K562 (cell line): ENCODE results near the gene MLST8. TPM values are rescaled to one million over a fixed set of nuclear protein-coding genes. Genes with fewer than 3 reads are reported as not detected.

Source experiments
- CTCFL ChIP-seq: IDR thresholded peaks from 2 replicates; pipeline ENCODE4 v1.6.1; 2011; ENCODE audit warnings: borderline replicate concordance, low read depth, mild to moderate bottlenecking, moderate library complexity, low read length; ENCODE audit not compliant: insufficient read depth, poor library complexity, severe bottlenecking
- ELK3 ChIP-seq: fragments of 450-650 bp; formaldehyde crosslinking; IDR thresholded peaks from 2 replicates; pipeline ENCODE4 v1.4.0; 2020; ENCODE audit warnings: mild to moderate bottlenecking
- ETV6 ChIP-seq, 3 experiments: fragments of 150-350 bp in 1 of 3; sonication (generic) in 1 of 3; formaldehyde crosslinking in 1 of 3; IDR thresholded peaks; 2 replicates each; pipeline versions ENCODE4 v1.6.1 to v1.8.0; 2014 to 2022; ENCODE audit warnings: borderline replicate concordance in 2 of 3, low read depth in 2 of 3, antibody characterized with exemption in 1 of 3, low read length in 1 of 3, mild to moderate bottlenecking in 1 of 3, missing genetic modification reagents in 1 of 3
- GMEB1 ChIP-seq: fragments of 250-450 bp; sonication (Bioruptor Pico); IDR thresholded peaks from 2 replicates; pipeline ENCODE4 v1.4.0; 2020; ENCODE audit warnings: mild to moderate bottlenecking
- NFATC3 ChIP-seq: fragments of 450-650 bp; IDR thresholded peaks from 2 replicates; pipeline ENCODE4 v1.6.1; 2017; ENCODE audit warnings: mild to moderate bottlenecking
- NFE2 ChIP-seq: IDR thresholded peaks from 2 replicates; pipeline ENCODE4 v1.6.1; 2014; ENCODE audit warnings: antibody characterized with exemption, low read depth
- NFRKB ChIP-seq: fragments of 450-650 bp; IDR thresholded peaks from 2 replicates; pipeline ENCODE4 v1.6.1; 2016; ENCODE audit warnings: low read depth
- SUPT5H ChIP-seq: fragments of 450-650 bp; IDR thresholded peaks from 2 replicates; pipeline ENCODE4 v1.6.1; 2016
- TCF15 ChIP-seq: fragments of 250-450 bp; sonication (Bioruptor Pico); IDR thresholded peaks from 2 replicates; pipeline ENCODE4 v1.8.0; 2022; ENCODE audit warnings: moderate library complexity, mild to moderate bottlenecking, inconsistent platforms
- THAP12 ChIP-seq: fragments of 250-450 bp; sonication (Bioruptor Pico); IDR thresholded peaks from 2 replicates; pipeline ENCODE4 v1.9.0; 2021; ENCODE audit warnings: mild to moderate bottlenecking, inconsistent platforms
- VEZF1 ChIP-seq: fragments of 200-800 bp; sonication (Bioruptor generic); IDR thresholded peaks from 2 replicates; pipeline ENCODE4 v1.6.1; 2017; ENCODE audit warnings: missing genetic modification characterization, missing compliant biosample characterization
- ZBTB12 ChIP-seq: fragments of 250-450 bp; sonication (Bioruptor Pico); IDR thresholded peaks from 2 replicates; pipeline ENCODE4 v1.4.0; 2020
- ZNF174 ChIP-seq: fragments of 250-450 bp; sonication (Bioruptor Pico); IDR thresholded peaks from 2 replicates; pipeline ENCODE4 v1.4.0; 2020; ENCODE audit warnings: mild to moderate bottlenecking
- ZNF408 ChIP-seq: fragments of 250-450 bp; sonication (Bioruptor Pico); IDR thresholded peaks from 2 replicates; pipeline ENCODE4 v1.4.0; 2020; ENCODE audit warnings: low read depth, mild to moderate bottlenecking, moderate library complexity
- ZNF584 ChIP-seq: fragments of 200-800 bp; sonication (Bioruptor generic); IDR thresholded peaks from 2 replicates; pipeline ENCODE4 v1.6.1; 2016; ENCODE audit warnings: low read depth, mild to moderate bottlenecking, missing genetic modification characterization, missing compliant biosample characterization
- polyA plus RNA-seq, 8 experiments: library from polyadenylated mRNA; depleted of rRNA in 4 of 8; stranded (reverse) in 5 of 8; unstranded in 3 of 8; fragments of >200 nt; fragmentation: Nextera tagmentation in 2 of 8; fragmentation: Illumina TruSeq in 1 of 8; extraction: Ambion mirVana in 2 of 8; extraction: Trizol in 1 of 8; gene quantifications; 2 replicates each; pipeline versions ENCODE4 v1.2.1 to v1.2.3, GENCODE V29; 2011 to 2014; ENCODE audit warnings: inconsistent platforms in 1 of 8, missing spikeins in 1 of 8
- total RNA-seq, 7 experiments: library from RNA; depleted of rRNA in 6 of 7; stranded (reverse); fragments of >200 nt in 6 of 7; fragmentation: Illumina TruSeq in 2 of 7; extraction: Trizol in 2 of 7; gene quantifications; 2 replicates each; pipeline versions ENCODE4 v1.2.1 to v1.2.3, GENCODE V29; 2011 to 2021; ENCODE audit warnings: low replicate concordance in 1 of 7

The MLST8 gene
- total and polyA plus RNA-seq, 9 of the 15 experiments (the other 6 are each of a cell fraction or from before 2014, with no cell fraction given) = 1.5 to 116 (median 43.3) TPM

GRCh38 chr16:2213817-2214718 lies 8.8 kb downstream of the MLST8 start (continued):
- TF ChIP-seq GMEB1 (CRISPR knock-in tag) = no peak
- no peak for TF ChIP-seq ZNF584 (CRISPR knock-in tag)
- TF ChIP-seq NFATC3 = no peak
- no peak for TF ChIP-seq ZNF408 (CRISPR knock-in tag)
- no peak for TF ChIP-seq NFRKB
- TF ChIP-seq VEZF1 (CRISPR knock-in tag) = no peak
- no peak for TF ChIP-seq ZBTB12 (CRISPR knock-in tag)
- no peak for TF ChIP-seq ELK3
- TF ChIP-seq NFE2 = peak; percentile 15; the same call in 1 of the 2 replicates
- no peak for TF ChIP-seq SUPT5H
- TF ChIP-seq CTCFL = peak; percentile 1
- no peak for TF ChIP-seq THAP12
- no peak for TF ChIP-seq ZNF174 (CRISPR knock-in tag)
- TF ChIP-seq TCF15 = no peak
- no peak for TF ChIP-seq ETV6 (IDR thresholded peaks at IDR 0.05; ENCODE audit: borderline replicate concordance in 1 of 2, low read depth in 2 of 2, low read length in 1 of 2)
- peak; percentile 56; the same call in 1 of the 2 replicates for TF ChIP-seq ETV6 (CRISPR knock-in tag; IDR thresholded peaks at IDR 0.05; ENCODE audit: borderline replicate concordance)
